ENCODE data around the gene POLR3B. TPM values are rescaled to one million over a fixed set of nuclear protein-coding genes. Genes with fewer than 3 reads are reported as not detected.

POLR3B gene
- total RNA-seq, 2 experiments from 2014 or later, result 5.3 to 6.1 TPM

- POLR2A ChIA-PET, result no interaction called here
- CTCF ChIA-PET, result no interaction called here
Measured at GRCh38 chr12:106508966-106509365, 151.4 kb downstream of the POLR3B start.

GRCh38 chr12:106511365-106511764 is 153.8 kb downstream of the POLR3B start:
- Mint-ChIP-seq H3K4me3 (no peak overlapping the region), H3K27me3 (no peaks in the 10 kb centered on the region), H3K27ac (no peak overlapping the region), H3K9me3 (no peaks in the 10 kb centered on the region), H3K36me3 (ENCODE audit: low read depth) (peaks cover 5% of the 10 kb centered on the region), H3K4me1 (no peaks in the 10 kb centered on the region)
- ChIA-PET POLR2A (no interaction called here), CTCF (interaction anchor here (1.3 to 1.8 kb wide), 3 partner anchors 10 to 22 kb away, joined by 3 to 5 read pairs (median 4); no protein-coding TSS in a partner anchor)
- DNase-seq, result no peak

More at GRCh38 chr12:106508966-106509365, 151.4 kb downstream of the POLR3B start:
- no peak overlapping the region for H3K27ac Mint-ChIP-seq
- peaks cover 5% of the 10 kb centered on the region for H3K36me3 Mint-ChIP-seq (ENCODE audit: low read depth)
- H3K9me3 Mint-ChIP-seq, result no peaks in the 10 kb centered on the region
- H3K4me3 Mint-ChIP-seq, result no peak overlapping the region
- H3K4me1 Mint-ChIP-seq, result no peaks in the 10 kb centered on the region
- H3K27me3 Mint-ChIP-seq, result no peaks in the 10 kb centered on the region
- DNase-seq, result no peak

GRCh38 chr12:106517314-106517713 is 159.8 kb downstream of the POLR3B start:
- Mint-ChIP-seq H3K4me3 (no peak overlapping the region), H3K9me3 (no peaks in the 10 kb centered on the region), H3K27ac (no peak overlapping the region), H3K36me3 (ENCODE audit: low read depth) (no peaks in the 10 kb centered on the region), H3K27me3 (no peaks in the 10 kb centered on the region), H3K4me1 (no peaks in the 10 kb centered on the region)
- ChIA-PET POLR2A (no interaction called here), CTCF (interaction anchor here (0.7 to 1.0 kb wide), 2 partner anchors 9 to 73 kb away, joined by 3 read pairs; no protein-coding TSS in a partner anchor)
- no peak for DNase-seq

- no peaks in the 10 kb centered on the region for H3K36me3 Mint-ChIP-seq (ENCODE audit: low read depth)
- H3K27me3 Mint-ChIP-seq, result peaks cover 2% of the 10 kb centered on the region
- H3K4me3 Mint-ChIP-seq, result no peak overlapping the region
- H3K27ac Mint-ChIP-seq, result no peak overlapping the region
- H3K4me1 Mint-ChIP-seq, result no peaks in the 10 kb centered on the region
- ChIA-PET POLR2A (no interaction called here), CTCF (no interaction called here)
- H3K9me3 Mint-ChIP-seq, result no peaks in the 10 kb centered on the region
- DNase-seq, result no peak
Measured at GRCh38 chr12:106519607-106520021, 162.1 kb downstream of the POLR3B start.

- no peak overlapping the region for H3K4me3 Mint-ChIP-seq
- no peak for DNase-seq
- H3K27ac Mint-ChIP-seq, result no peak overlapping the region
- CTCF ChIA-PET, result no interaction called here
- H3K4me1 Mint-ChIP-seq, result no peaks in the 10 kb centered on the region
- H3K36me3 Mint-ChIP-seq (ENCODE audit: low read depth), result no peaks in the 10 kb centered on the region
- no peaks in the 10 kb centered on the region for H3K9me3 Mint-ChIP-seq
- H3K27me3 Mint-ChIP-seq, result peaks cover 7% of the 10 kb centered on the region
- POLR2A ChIA-PET, result no interaction called here
Measured at GRCh38 chr12:106521901-106522300, 164.4 kb downstream of the POLR3B start.

- no peaks in the 10 kb centered on the region for H3K9me3 Mint-ChIP-seq
- H3K27me3 Mint-ChIP-seq, result peaks cover 12% of the 10 kb centered on the region
Measured at GRCh38 chr12:106522708-106523107, 165.2 kb downstream of the POLR3B start.

GRCh38 chr12:106527356-106527755 is 169.8 kb downstream of the POLR3B start:
- Mint-ChIP-seq H3K4me1 (no peaks in the 10 kb centered on the region), H3K9me3 (no peaks in the 10 kb centered on the region), H3K4me3 (no peak overlapping the region), H3K27ac (no peak overlapping the region), H3K27me3 (peaks cover 23% of the 10 kb centered on the region), H3K36me3 (ENCODE audit: low read depth) (no peaks in the 10 kb centered on the region)
- DNase-seq, result no peak
- ChIA-PET POLR2A (no interaction called here), CTCF (interaction anchor here (0.8 kb wide), 1 partner anchor 11 kb away, joined by 3 read pairs; no protein-coding TSS in a partner anchor)

More at GRCh38 chr12:106522708-106523107, 165.2 kb downstream of the POLR3B start:
- Mint-ChIP-seq H3K4me1 (no peaks in the 10 kb centered on the region), H3K4me3 (no peak overlapping the region), H3K36me3 (ENCODE audit: low read depth) (no peaks in the 10 kb centered on the region), H3K27ac (no peak overlapping the region)
- ChIA-PET POLR2A (no interaction called here), CTCF (no interaction called here)
- no peak for DNase-seq

GRCh38 chr12:106541201-106541600 is 183.7 kb downstream of the POLR3B start:
- H3K27me3 Mint-ChIP-seq, result peaks cover 2% of the 10 kb centered on the region
- CTCF ChIA-PET, result no interaction called here
- no peak for DNase-seq
- peaks cover 8% of the 10 kb centered on the region for H3K9me3 Mint-ChIP-seq
- no peaks in the 10 kb centered on the region for H3K4me1 Mint-ChIP-seq
- POLR2A ChIA-PET, result no interaction called here
- H3K27ac Mint-ChIP-seq, result no peak overlapping the region
- H3K36me3 Mint-ChIP-seq (ENCODE audit: low read depth), result no peaks in the 10 kb centered on the region
- no peak overlapping the region for H3K4me3 Mint-ChIP-seq

GRCh38 chr12:106551410-106551809 is 193.9 kb downstream of the POLR3B start:
- Mint-ChIP-seq H3K4me3 (no peak overlapping the region), H3K36me3 (ENCODE audit: low read depth) (no peaks in the 10 kb centered on the region), H3K27ac (no peak overlapping the region), H3K27me3 (peaks cover 19% of the 10 kb centered on the region), H3K4me1 (no peaks in the 10 kb centered on the region), H3K9me3 (peaks cover 10% of the 10 kb centered on the region)
- POLR2A ChIA-PET, result no interaction called here
- no peak for DNase-seq
- CTCF ChIA-PET, result interaction anchor here (0.5 to 0.7 kb wide), 2 partner anchors 13 to 14 kb away, joined by 3 to 4 read pairs; no protein-coding TSS in a partner anchor

- no peak overlapping the region for H3K27ac Mint-ChIP-seq
- H3K36me3 Mint-ChIP-seq (ENCODE audit: low read depth), result no peaks in the 10 kb centered on the region
- ChIA-PET CTCF (no interaction called here), POLR2A (no interaction called here)
- peaks cover 10% of the 10 kb centered on the region for H3K9me3 Mint-ChIP-seq
- no peak overlapping the region for H3K4me3 Mint-ChIP-seq
- no peak for DNase-seq
- H3K4me1 Mint-ChIP-seq, result no peaks in the 10 kb centered on the region
- H3K27me3 Mint-ChIP-seq, result peaks cover 14% of the 10 kb centered on the region
Measured at GRCh38 chr12:106552228-106552627, 194.7 kb downstream of the POLR3B start.

Other genes with a start within 250 kb of the POLR3B start
- not detected for gene NUAK1, start 218.8 kb upstream of the POLR3B start, total RNA-seq
- 1 to 10 TPM; 1.7 to 2.1 TPM for gene CKAP4, start 109.7 kb upstream of the POLR3B start, total RNA-seq
- 10 to 100 TPM; 20.9 to 21.0 TPM for gene TCP11L2, start 55.0 kb upstream of the POLR3B start, total RNA-seq
- not detected for gene RFX4, start 225.3 kb downstream of the POLR3B start, total RNA-seq